ENCODE measurements around the gene PRAMEF7.
"Not testable (repeated sequence)": the region's sequence is repeated elsewhere in the genome, so short reads cannot be mapped to it uniquely, and the experiment has no call there.

- not testable (repeated sequence) for TF ChIP-seq CTCF (conservative IDR thresholded peaks at IDR 0.05; ENCODE audit: low read depth in 2 of 2); EZH2 (IDR thresholded peaks at IDR 0.05; ENCODE audit: low read depth, unreplicated experiment); EZH2phosphoT487 (IDR thresholded peaks at IDR 0.05; ENCODE audit: unreplicated experiment); POLR2AphosphoS5 (IDR thresholded peaks at IDR 0.05; ENCODE audit: low read depth); JUNB (IDR thresholded peaks at IDR 0.05; ENCODE audit: unreplicated experiment); REST (IDR thresholded peaks at IDR 0.05; ENCODE audit: unreplicated experiment); STAT1 (IDR thresholded peaks at IDR 0.05; ENCODE audit: unreplicated experiment)
These were observed 12.4 kb upstream of the PRAMEF7 start for GRCh38 chr1:12903793-12904572.

Measured in GM23338 (cell line).